ENCODE data around the gene SORBS1. TPM values are rescaled to one million over a fixed set of nuclear protein-coding genes. Genes with fewer than 3 reads are reported as not detected.

SORBS1 gene
- total and polyA plus RNA-seq, 2 donors (not counting 3 experiments of a cell fraction or from before 2014, with no cell fraction given), result 2.0 to 7.9 TPM

- Histone ChIP-seq H3K27me3 (ENCODE audit: control insufficient read depth in 2 of 2, insufficient read depth in 2 of 2, low read length in 2 of 2) (no peaks in the 10 kb centered on the region), H3K4me3 (replicated peaks in 1 of 3; ENCODE audit: insufficient read depth in 1 of 3, low read depth in 1 of 3, low read length in 3 of 3) (no peak overlapping the region), H3K9ac (replicated peaks; ENCODE audit: extremely low read depth, insufficient read depth, low read length) (no peak overlapping the region), H3K27ac (ENCODE audit: insufficient read depth, low read depth, low read length) (no peak overlapping the region), H3K36me3 (ENCODE audit: control insufficient read depth in 2 of 2, extremely low read depth in 1 of 2, insufficient read depth in 2 of 2, low read length in 2 of 2) (peaks cover 4 to 20% of the 10 kb centered on the region in 2 experiments), H3K9me1 (replicated peaks; ENCODE audit: control insufficient read depth, extremely low read depth, insufficient read depth, low read length) (no peaks in the 10 kb centered on the region), H2AFZ (ENCODE audit: low read depth, low read length) (no peak overlapping the region), H3K79me2 (ENCODE audit: control insufficient read depth, insufficient read depth, low read length) (no peaks in the 10 kb centered on the region), H3K4me1 (ENCODE audit: control insufficient read depth, extremely low read depth, insufficient read depth, low read length) (no peaks in the 10 kb centered on the region), H4K20me1 (replicated peaks; ENCODE audit: control insufficient read depth, extremely low read depth, insufficient read depth, low read length) (no peaks in the 10 kb centered on the region), H3K9me3 (replicated peaks; ENCODE audit: control insufficient read depth, insufficient read depth, low read length) (no peaks in the 10 kb centered on the region), H3K4me2 (ENCODE audit: insufficient read depth, low read length) (no peak overlapping the region)
- no peak for DNase-seq (ENCODE audit: low read depth, low spot score)
- dilution Hi-C loops (cut with MboI; ENCODE audit: extremely low pct_ligation_motif_present, low sequenced_read_pairs) (no loop called here), intact Hi-C loops (cut with micrococcal nuclease) (no loop called here)
- ChIA-PET POLR2A (no interaction called here), CTCF (interaction anchor here (1.5 to 10.3 kb wide), 3 partner anchors 88 to 230 kb away, joined by 6 to 314 read pairs (median 194); partner anchors contain the start of gene TCTN3)
- no peak for FAIRE-seq
- TF ChIP-seq POLR2A (IDR thresholded peaks at IDR 0.05; ENCODE audit: low read depth, low read length) (no peak), POLR2AphosphoS5 (IDR thresholded peaks at IDR 0.05; ENCODE audit: insufficient read depth, low read depth, low read length) (no peak), GATA2 (IDR thresholded peaks at IDR 0.05; ENCODE audit: insufficient read depth, insufficient read length, low read depth, low read length) (no peak), MAX (IDR thresholded peaks at IDR 0.05; ENCODE audit: insufficient read depth, insufficient read length) (no peak), MYC (IDR thresholded peaks at IDR 0.05; ENCODE audit: low read depth, low read length) (no peak), JUN (IDR thresholded peaks at IDR 0.05; ENCODE audit: borderline replicate concordance, insufficient read depth, insufficient read length, low read depth) (no peak), EZH2 (IDR thresholded peaks at IDR 0.05; ENCODE audit: borderline replicate concordance, low read depth, low read length, severe bottlenecking) (no peak), FOS (IDR thresholded peaks at IDR 0.05; ENCODE audit: borderline replicate concordance, insufficient read depth, low read length) (no peak)
- TF ChIP-seq, protein P1, sequence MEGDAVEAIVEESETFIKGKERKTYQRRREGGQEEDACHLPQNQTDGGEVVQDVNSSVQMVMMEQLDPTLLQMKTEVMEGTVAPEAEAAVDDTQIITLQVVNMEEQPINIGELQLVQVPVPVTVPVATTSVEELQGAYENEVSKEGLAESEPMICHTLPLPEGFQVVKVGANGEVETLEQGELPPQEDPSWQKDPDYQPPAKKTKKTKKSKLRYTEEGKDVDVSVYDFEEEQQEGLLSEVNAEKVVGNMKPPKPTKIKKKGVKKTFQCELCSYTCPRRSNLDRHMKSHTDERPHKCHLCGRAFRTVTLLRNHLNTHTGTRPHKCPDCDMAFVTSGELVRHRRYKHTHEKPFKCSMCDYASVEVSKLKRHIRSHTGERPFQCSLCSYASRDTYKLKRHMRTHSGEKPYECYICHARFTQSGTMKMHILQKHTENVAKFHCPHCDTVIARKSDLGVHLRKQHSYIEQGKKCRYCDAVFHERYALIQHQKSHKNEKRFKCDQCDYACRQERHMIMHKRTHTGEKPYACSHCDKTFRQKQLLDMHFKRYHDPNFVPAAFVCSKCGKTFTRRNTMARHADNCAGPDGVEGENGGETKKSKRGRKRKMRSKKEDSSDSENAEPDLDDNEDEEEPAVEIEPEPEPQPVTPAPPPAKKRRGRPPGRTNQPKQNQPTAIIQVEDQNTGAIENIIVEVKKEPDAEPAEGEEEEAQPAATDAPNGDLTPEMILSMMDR (IDR thresholded peaks at IDR 0.05; ENCODE audit: extremely low read depth in 1 of 2, insufficient read depth in 1 of 2, low read depth in 1 of 2, low read length in 2 of 2), result no peak
- no TSS peak for BruUV-seq (replicated peaks)
Observed at GRCh38 chr10:95605163-95605562, 44.0 kb upstream of the SORBS1 start.

All from endothelial cell of umbilical vein (primary cell).